Endothelial cell of hepatic sinusoid (primary cell): Measurements from ENCODE around the gene SDHD.
"Not testable (repeated sequence)": the region's sequence is repeated elsewhere in the genome, so short reads cannot be mapped to it uniquely, and the experiment has no call there.

Experiments
- in situ Hi-C: cut with HindIII; loops from 2 replicates; pipeline ENCODE4 v1.10.0; 2017; ENCODE audit warnings: low sequenced_read_pairs

Gene SDHD

GRCh38 chr11:112086422-112087191 is at the start of gene SDHD, which contains the start of gene TIMM8B:
Gene SDHD (plus strand): TSS chr11:112086873. CDS start chr11:112086908, 35 bp downstream.
Gene TIMM8B (minus strand): TSS chr11:112086756. CDS start chr11:112086723, 33 bp downstream.
- in situ Hi-C loops, result no loop called here

GRCh38 chr11:112037527-112037926 is 49.1 kb upstream of the SDHD start:
- in situ Hi-C loops, result no loop called here

- in situ Hi-C loops, result no loop called here
Measured at GRCh38 chr11:112042161-112042960, 44.3 kb upstream of the SDHD start.

- in situ Hi-C loops, result no loop called here
Measured at GRCh38 chr11:112042961-112043304, 43.7 kb upstream of the SDHD start.

GRCh38 chr11:112044961-112045360 is 41.7 kb upstream of the SDHD start:
- in situ Hi-C loops, result no loop called here

- in situ Hi-C loops, result not testable (repeated sequence)
Measured at GRCh38 chr11:112046647-112047046, 40.0 kb upstream of the SDHD start.

- in situ Hi-C loops, result not testable (repeated sequence)
Measured at GRCh38 chr11:112048256-112048655, 38.4 kb upstream of the SDHD start.

- in situ Hi-C loops, result no loop called here
Measured at GRCh38 chr11:112049777-112050176, 36.9 kb upstream of the SDHD start.

- in situ Hi-C loops, result no loop called here
Measured at GRCh38 chr11:112050721-112051120, 36.0 kb upstream of the SDHD start.

- in situ Hi-C loops, result no loop called here
Measured at GRCh38 chr11:112051768-112052167, 34.9 kb upstream of the SDHD start.

GRCh38 chr11:112057170-112057569 is 29.5 kb upstream of the SDHD start:
- in situ Hi-C loops, result no loop called here

GRCh38 chr11:112058103-112058502 is 28.6 kb upstream of the SDHD start:
- in situ Hi-C loops, result no loop called here

- in situ Hi-C loops, result loop anchor here (5.0 kb wide), 1 partner anchor 76 kb away; no protein-coding TSS in a partner anchor
Measured at GRCh38 chr11:112062923-112063322, 23.8 kb upstream of the SDHD start.

GRCh38 chr11:112073941-112074811 is 12.5 kb upstream of the SDHD start, which contains the start of the genes NKAPD1 and PIH1D2:
Gene NKAPD1 (plus strand): TSS chr11:112074299. CDS start chr11:112075575, 1,276 bp downstream.
Gene PIH1D2 (minus strand): TSS chr11:112074017. CDS start chr11:112073174, 843 bp downstream.
- in situ Hi-C loops, result no loop called here

GRCh38 chr11:112082729-112083128 is 3.9 kb upstream of the SDHD start:
- in situ Hi-C loops, result no loop called here

GRCh38 chr11:112085822-112086421 is 751 bp upstream of the SDHD start:
- in situ Hi-C loops, result no loop called here

GRCh38 chr11:112087212-112087611 is 539 bp downstream of the SDHD start:
- in situ Hi-C loops, result no loop called here

GRCh38 chr11:112095302-112095701 is 8.6 kb downstream of the SDHD start:
- in situ Hi-C loops, result not testable (repeated sequence)

GRCh38 chr11:112096194-112096593 is 9.5 kb downstream of the SDHD start:
- in situ Hi-C loops, result no loop called here
